GM12878 (cell line): ENCODE measurements around the gene MSI2. TPM values are rescaled to one million over a fixed set of nuclear protein-coding genes. Genes with fewer than 3 reads are reported as not detected.

Experiments used
- ATAC-seq: fragments of 200-7000 bp; cut with Tn5 transposase; 3 replicates; pipeline ENCODE4 v1.9.1; 2020; ENCODE audit warnings: mild to moderate bottlenecking, moderate library complexity
- BruUV-seq: library from RNA; stranded (reverse); fragments of 400-500 nt; replicated peaks from 2 replicates; lab custom pipeline; 2021; lab: Mats Ljungman, UMichigan
- CTCF ChIA-PET: fragments of 300-600 bp; sonication (Branson Sonifier 250); formaldehyde crosslinking; extraction: SDS; loops from one replicate; lab custom pipeline; 2021; ENCODE audit warnings: inconsistent platforms; lab: Yijun Ruan, JAX
- POLR2A ChIA-PET: fragments of 350-600 bp; formaldehyde crosslinking; extraction: SDS; loops from one replicate; lab custom pipeline; 2021; ENCODE audit warnings: inconsistent platforms; lab: Charles Lee
- RAD21 ChIA-PET: fragments of 300-600 bp; sonication (Branson Sonifier 250); formaldehyde crosslinking; loops from one replicate; lab custom pipeline; 2023; ENCODE audit warnings: antibody characterized with exemption; ENCODE audit not compliant: unreplicated experiment; lab: Charles Lee
- SMC1A ChIA-PET: fragments of 300-600 bp; sonication (Branson Sonifier 250); formaldehyde crosslinking; loops from one replicate; lab custom pipeline; 2023; ENCODE audit not compliant: unreplicated experiment, uncharacterized antibody; lab: Charles Lee
- DNase-seq: peaks from one replicate; pipeline ENCODE4 v3.0.0-alpha.2; 2011; ENCODE audit warnings: low read depth, low spot score
- FAIRE-seq: peaks from 3 replicates; lab custom pipeline; 2011; peaks lifted over from hg19 to GRCh38; lab: Jason Lieb, UNC
- H2AFZ ChIP-seq: 2 replicates; pipeline ENCODE4 v1.6.0; 2011; ENCODE audit warnings: low read depth, low read length, control low read depth; ENCODE audit not compliant: control insufficient read depth
- H3K27ac ChIP-seq: 2 replicates; pipeline ENCODE4 v1.5.1; 2011; ENCODE audit warnings: control low read depth; ENCODE audit not compliant: control insufficient read depth, insufficient read depth
- H3K27me3 ChIP-seq, 2 experiments: replicated peaks in 1 of 2; 2 replicates each; pipeline versions ENCODE4 v1.6.0 to v1.6.1; 2011; ENCODE audit warnings: low read length in 1 of 2; ENCODE audit not compliant: control insufficient read depth in 2 of 2, insufficient read depth in 2 of 2
- H3K36me3 ChIP-seq, 2 experiments: 2 replicates each; pipeline ENCODE4 v1.5.1; 2011; ENCODE audit warnings: low read length in 1 of 2; ENCODE audit not compliant: control insufficient read depth in 2 of 2, insufficient read depth in 2 of 2
- H3K4me1 ChIP-seq: 2 replicates; pipeline ENCODE4 v1.6.1; 2011; ENCODE audit warnings: mild to moderate bottlenecking, low read length, moderate library complexity, mixed read lengths; ENCODE audit not compliant: control insufficient read depth, insufficient read depth
- H3K4me2 ChIP-seq: 2 replicates; pipeline ENCODE4 v1.6.0; 2011; ENCODE audit warnings: control low read depth; ENCODE audit not compliant: control insufficient read depth, insufficient read depth
- H3K4me3 ChIP-seq: fragments of 200-600 bp; sonication (generic); 2 replicates; pipeline ENCODE4 v1.5.1; 2016
- H3K79me2 ChIP-seq: 2 replicates; pipeline ENCODE4 v1.6.0; 2011; ENCODE audit warnings: low read length; ENCODE audit not compliant: control insufficient read depth, insufficient read depth
- H3K9ac ChIP-seq: 2 replicates; pipeline ENCODE4 v1.8.0; 2011; ENCODE audit warnings: low read length, control low read depth, mixed read lengths; ENCODE audit not compliant: control insufficient read depth, insufficient read depth
- H3K9me3 ChIP-seq: replicated peaks from 3 replicates; pipeline ENCODE4 v1.5.1; 2011; ENCODE audit warnings: mild to moderate bottlenecking, low read length; ENCODE audit not compliant: control insufficient read depth, insufficient read depth
- H4K20me1 ChIP-seq: 2 replicates; pipeline ENCODE4 v1.6.0; 2011; ENCODE audit not compliant: control insufficient read depth, insufficient read depth
- ASH2L ChIP-seq: fragments of 300-600, 200-600 bp; sonication (generic); IDR thresholded peaks from 2 replicates; pipeline ENCODE4 v1.6.1; 2017; ENCODE audit warnings: low read depth, mild to moderate bottlenecking, borderline replicate concordance
- ATF2 ChIP-seq: IDR thresholded peaks from 2 replicates; pipeline ENCODE4 v1.6.1; 2012; ENCODE audit warnings: low read length, inconsistent platforms
- CHD2 ChIP-seq: IDR thresholded peaks from 2 replicates; pipeline ENCODE4 v1.6.1; 2011; ENCODE audit warnings: low read depth, low read length, improper control_type of control experiment, borderline replicate concordance
- ELK1 ChIP-seq: IDR thresholded peaks from 2 replicates; pipeline ENCODE4 v1.6.1; 2012; ENCODE audit warnings: low read depth, low read length, improper control_type of control experiment
- IKZF1 ChIP-seq: fragments of 450-650 bp; conservative IDR thresholded peaks from 2 replicates; pipeline ENCODE4 v1.6.1; 2017; ENCODE audit warnings: antibody characterized with exemption, mild to moderate bottlenecking
- KAT2A ChIP-seq: conservative IDR thresholded peaks from 2 replicates; pipeline ENCODE4 v1.6.1; 2011; ENCODE audit warnings: low read depth, low read length; ENCODE audit not compliant: control insufficient read depth
- NFIC ChIP-seq: IDR thresholded peaks from 2 replicates; pipeline ENCODE4 v1.6.1; 2012; ENCODE audit warnings: low read depth, mild to moderate bottlenecking, inconsistent platforms, low read length, moderate library complexity
- PAX5 ChIP-seq: IDR thresholded peaks from 2 replicates; pipeline ENCODE4 v1.6.1; 2011; ENCODE audit warnings: low read depth, low read length, borderline replicate concordance
- POLR2AphosphoS2 ChIP-seq: IDR thresholded peaks from 2 replicates; pipeline ENCODE4 v1.6.1; 2011; ENCODE audit warnings: low read depth, mild to moderate bottlenecking, low read length, improper control_type of control experiment, moderate library complexity
- USF2 ChIP-seq: IDR thresholded peaks from 2 replicates; pipeline ENCODE4 v1.6.1; 2011; ENCODE audit warnings: low read depth, low read length, improper control_type of control experiment, borderline replicate concordance
- ZBED1 ChIP-seq: IDR thresholded peaks from 2 replicates; pipeline ENCODE4 v1.6.1; 2016; ENCODE audit warnings: borderline replicate concordance
- ZNF592 ChIP-seq: fragments of 450-650 bp; IDR thresholded peaks from 2 replicates; pipeline ENCODE4 v1.6.1; 2017; ENCODE audit warnings: mild to moderate bottlenecking, moderate library complexity
- ZZZ3 ChIP-seq: IDR thresholded peaks from 2 replicates; pipeline ENCODE4 v1.6.1; 2011; ENCODE audit warnings: low read depth; ENCODE audit not compliant: control insufficient read depth, insufficient read length
- WGBS: methylation state at CpG from one replicate; pipeline ENCODE4 v1.1.6; 2016; ENCODE audit warnings: low lambda C conversion rate; ENCODE audit not compliant: insufficient replicate concordance, insufficient coverage; ENCODE audit errors: missing lambda C conversion rate; 5-methylcytosine and 5-hydroxymethylcytosine counted together
- in situ Hi-C: fragments of 300-500 bp; cut with MboI; formaldehyde crosslinking; loops from 9 replicates; pipeline ENCODE4 v1.14.3; 2018; ENCODE audit warnings: mixed read lengths
- intact Hi-C: fragments of 100-400 bp; cut with micrococcal nuclease; formaldehyde crosslinking; loops from one replicate; pipeline ENCODE4 v1.14.2; 2022; ENCODE audit not compliant: unreplicated experiment
- polyA plus RNA-seq, 11 experiments: library from polyadenylated mRNA; depleted of rRNA in 4 of 11; unstranded in 6 of 11; stranded (reverse) in 5 of 11; fragments of >200 nt; fragmentation: Nextera tagmentation in 4 of 11; fragmentation: Illumina TruSeq in 1 of 11; extraction: Ambion mirVana in 4 of 11; extraction: Trizol in 1 of 11; gene quantifications; 1 replicate in 1 of 11; 2 replicates in 10 of 11; pipeline versions ENCODE4 v1.2.1 to v1.2.3, GENCODE V29; 2011 to 2016; ENCODE audit warnings: inconsistent platforms in 2 of 11, missing spikeins in 2 of 11, low read depth in 1 of 11
- total RNA-seq, 4 experiments: library from RNA; depleted of rRNA in 3 of 4; stranded (reverse); fragments of >200 nt in 3 of 4; fragmentation: Illumina TruSeq in 1 of 4; extraction: Trizol in 1 of 4; gene quantifications; 2 replicates each; pipeline versions ENCODE4 v1.2.1 to v1.2.3, GENCODE V29; 2013 to 2021

Gene MSI2
- total and polyA plus RNA-seq, 10 of the 15 experiments (the other 5 are each of a cell fraction or from before 2014, with no cell fraction given) = 6.1 to 76.1 (median 42.0) TPM

GRCh38 chr17:57485916-57486881, 229.9 kb downstream of the MSI2 start:
- intact Hi-C loops = no loop called here
- no TSS peak for BruUV-seq
- H4K20me1 ChIP-seq = no peaks in the 10 kb centered on the region
- POLR2A ChIA-PET = interaction anchor here (0.7 to 2.4 kb wide), 13 partner anchors 12 to 113 kb away, joined by 3 to 12 read pairs (median 4); no protein-coding TSS in a partner anchor
- peak overlapping the region; percentile 81 for H3K4me2 ChIP-seq
- H3K9ac ChIP-seq = peak overlapping the region; percentile 23; the same call in 1 of the 2 replicates
- no peaks in the 10 kb centered on the region for H3K27me3 ChIP-seq
- H3K4me1 ChIP-seq = peaks cover 35% of the 10 kb centered on the region
- peaks cover 21% of the 10 kb centered on the region for H3K79me2 ChIP-seq
- H3K27ac ChIP-seq = peak overlapping the region; percentile 72
- in situ Hi-C loops = no loop called here
- ATAC-seq (peak; percentile 62), FAIRE-seq (no peak), DNase-seq (no peak)
- no peak overlapping the region for H2AFZ ChIP-seq
- 53% methylated on average over 13 of the region's 13 CpGs for WGBS
- H3K4me3 ChIP-seq = no peak overlapping the region
- SMC1A ChIA-PET = interaction anchor here (0.7 to 10.8 kb wide), 15 partner anchors 10 to 244 kb away, joined by 3 to 102 read pairs (median 5); no protein-coding TSS in a partner anchor
- CTCF ChIA-PET = interaction anchor here (0.8 to 3.3 kb wide), 13 partner anchors 14 to 261 kb away, joined by 3 to 17 read pairs (median 6); no protein-coding TSS in a partner anchor
- no peaks in the 10 kb centered on the region for H3K9me3 ChIP-seq
- RAD21 ChIA-PET = interaction anchor here (0.6 to 5.7 kb wide), 16 partner anchors 12 to 243 kb away, joined by 3 to 28 read pairs (median 4); no protein-coding TSS in a partner anchor
- H3K36me3 ChIP-seq = no peaks in the 10 kb centered on the region; a peak in 1 of 4 replicates
- no peak for TF ChIP-seq KAT2A
- peak; percentile 60 for TF ChIP-seq IKZF1
- TF ChIP-seq ATF2 = no peak
- TF ChIP-seq ZNF592 = no peak
- TF ChIP-seq ASH2L = no peak
- TF ChIP-seq POLR2AphosphoS2 = no peak
- 0 out of 2 replicates have a peak, but pooled peaks have one; percentile 20 for TF ChIP-seq NFIC
- TF ChIP-seq USF2 = no peak
- no peak for TF ChIP-seq CHD2
- TF ChIP-seq ELK1 = no peak
- TF ChIP-seq PAX5 = no peak
- TF ChIP-seq ZBED1 = no peak
- TF ChIP-seq ZZZ3 = no peak
